ENCODE measurements around the gene NPM1.

NPM1 gene

GRCh38 chr5:171428809-171429542 is 41.3 kb downstream of the NPM1 start:
- Histone ChIP-seq H3K36me3 (ENCODE audit: control insufficient read depth, insufficient read depth, low read length) (no peaks in the 10 kb centered on the region), H3K9me3 (ENCODE audit: control insufficient read depth, low read length) (no peaks in the 10 kb centered on the region), H3K27ac (ENCODE audit: low read depth, low read length, severe bottlenecking) (no peak overlapping the region), H3K4me3 (ENCODE audit: extremely low read depth, insufficient read depth, low read length, poor library complexity, severe bottlenecking) (no peak overlapping the region), H3K4me1 (ENCODE audit: control insufficient read depth, insufficient read depth, low read length, poor library complexity, severe bottlenecking) (peaks cover 9% of the 10 kb centered on the region)
- 81 to 84% methylated on average over 13 of the region's 16 CpGs for WGBS, 2 experiments (ENCODE audit: insufficient coverage in 2 of 2)

- no peaks in the 10 kb centered on the region for H3K36me3 ChIP-seq (ENCODE audit: control insufficient read depth, insufficient read depth, low read length)
Measured at GRCh38 chr5:171429543-171429910, 41.9 kb downstream of the NPM1 start.

GRCh38 chr5:171431251-171431777 is 43.7 kb downstream of the NPM1 start:
- peaks cover 5% of the 10 kb centered on the region for H3K4me1 ChIP-seq (ENCODE audit: control insufficient read depth, insufficient read depth, low read length, poor library complexity, severe bottlenecking)
- no peaks in the 10 kb centered on the region for H3K36me3 ChIP-seq (ENCODE audit: control insufficient read depth, insufficient read depth, low read length)
- WGBS, 2 experiments (ENCODE audit: insufficient coverage in 2 of 2): 91 to 96% methylated on average over 4 to 7 of the region's 7 CpGs
- H3K4me3 ChIP-seq (ENCODE audit: extremely low read depth, insufficient read depth, low read length, poor library complexity, severe bottlenecking): no peak overlapping the region
- no peak overlapping the region for H3K27ac ChIP-seq (ENCODE audit: low read depth, low read length, severe bottlenecking)
- no peaks in the 10 kb centered on the region for H3K9me3 ChIP-seq (ENCODE audit: control insufficient read depth, low read length)

More at GRCh38 chr5:171429543-171429910, 41.9 kb downstream of the NPM1 start:
- H3K27ac ChIP-seq (ENCODE audit: low read depth, low read length, severe bottlenecking): no peak overlapping the region
- H3K4me3 ChIP-seq (ENCODE audit: extremely low read depth, insufficient read depth, low read length, poor library complexity, severe bottlenecking): no peak overlapping the region
- H3K9me3 ChIP-seq (ENCODE audit: control insufficient read depth, low read length): no peaks in the 10 kb centered on the region
- 86 to 100% methylated on average over 1 of the region's 4 CpGs for WGBS, 2 experiments (ENCODE audit: insufficient coverage in 2 of 2)
- peaks cover 6% of the 10 kb centered on the region for H3K4me1 ChIP-seq (ENCODE audit: control insufficient read depth, insufficient read depth, low read length, poor library complexity, severe bottlenecking)

- no peaks in the 10 kb centered on the region for H3K9me3 ChIP-seq (ENCODE audit: control insufficient read depth, low read length)
- no peak overlapping the region for H3K27ac ChIP-seq (ENCODE audit: low read depth, low read length, severe bottlenecking)
- H3K4me3 ChIP-seq (ENCODE audit: extremely low read depth, insufficient read depth, low read length, poor library complexity, severe bottlenecking): no peak overlapping the region
- no peaks in the 10 kb centered on the region for H3K36me3 ChIP-seq (ENCODE audit: control insufficient read depth, insufficient read depth, low read length)
- 80 to 84% methylated on average over 5 to 6 of the region's 8 CpGs for WGBS, 2 experiments (ENCODE audit: insufficient coverage in 2 of 2)
- H3K4me1 ChIP-seq (ENCODE audit: control insufficient read depth, insufficient read depth, low read length, poor library complexity, severe bottlenecking): peaks cover 5% of the 10 kb centered on the region
Measured at GRCh38 chr5:171432076-171432475, 44.4 kb downstream of the NPM1 start.

GRCh38 chr5:171432583-171433351 is 45.1 kb downstream of the NPM1 start:
- Histone ChIP-seq H3K4me1 (ENCODE audit: control insufficient read depth, insufficient read depth, low read length, poor library complexity, severe bottlenecking) (peaks cover 5% of the 10 kb centered on the region), H3K36me3 (ENCODE audit: control insufficient read depth, insufficient read depth, low read length) (no peaks in the 10 kb centered on the region), H3K4me3 (ENCODE audit: extremely low read depth, insufficient read depth, low read length, poor library complexity, severe bottlenecking) (no peak overlapping the region), H3K27ac (ENCODE audit: low read depth, low read length, severe bottlenecking) (no peak overlapping the region), H3K9me3 (ENCODE audit: control insufficient read depth, low read length) (no peaks in the 10 kb centered on the region)
- 88 to 95% methylated on average over 12 of the region's 16 CpGs for WGBS, 2 experiments (ENCODE audit: insufficient coverage in 2 of 2)

- Histone ChIP-seq H3K36me3 (ENCODE audit: control insufficient read depth, insufficient read depth, low read length) (no peaks in the 10 kb centered on the region), H3K9me3 (ENCODE audit: control insufficient read depth, low read length) (no peaks in the 10 kb centered on the region), H3K27ac (ENCODE audit: low read depth, low read length, severe bottlenecking) (no peak overlapping the region), H3K4me3 (ENCODE audit: extremely low read depth, insufficient read depth, low read length, poor library complexity, severe bottlenecking) (no peak overlapping the region), H3K4me1 (ENCODE audit: control insufficient read depth, insufficient read depth, low read length, poor library complexity, severe bottlenecking) (peaks cover 5% of the 10 kb centered on the region)
- WGBS, 2 experiments (ENCODE audit: insufficient coverage in 2 of 2): 40 to 50% methylated on average over 2 to 6 of the region's 6 CpGs
Measured at GRCh38 chr5:171433352-171433698, 45.7 kb downstream of the NPM1 start.

- Histone ChIP-seq H3K27ac (ENCODE audit: low read depth, low read length, severe bottlenecking) (no peak overlapping the region), H3K4me1 (ENCODE audit: control insufficient read depth, insufficient read depth, low read length, poor library complexity, severe bottlenecking) (peaks cover 5% of the 10 kb centered on the region), H3K9me3 (ENCODE audit: control insufficient read depth, low read length) (no peaks in the 10 kb centered on the region), H3K36me3 (ENCODE audit: control insufficient read depth, insufficient read depth, low read length) (no peaks in the 10 kb centered on the region), H3K4me3 (ENCODE audit: extremely low read depth, insufficient read depth, low read length, poor library complexity, severe bottlenecking) (no peak overlapping the region)
- WGBS, 2 experiments (ENCODE audit: insufficient coverage in 2 of 2): 85 to 98% methylated on average over 5 of the region's 5 CpGs
Measured at GRCh38 chr5:171433982-171434676, 46.5 kb downstream of the NPM1 start.

GRCh38 chr5:171434874-171435273 is 47.2 kb downstream of the NPM1 start:
- H3K27ac ChIP-seq (ENCODE audit: low read depth, low read length, severe bottlenecking): no peak overlapping the region
- no peaks in the 10 kb centered on the region for H3K36me3 ChIP-seq (ENCODE audit: control insufficient read depth, insufficient read depth, low read length)
- peaks cover 5% of the 10 kb centered on the region for H3K4me1 ChIP-seq (ENCODE audit: control insufficient read depth, insufficient read depth, low read length, poor library complexity, severe bottlenecking)
- WGBS, 2 experiments (ENCODE audit: insufficient coverage in 2 of 2): 89 to 91% methylated on average over 4 of the region's 4 CpGs
- H3K4me3 ChIP-seq (ENCODE audit: extremely low read depth, insufficient read depth, low read length, poor library complexity, severe bottlenecking): no peak overlapping the region
- no peaks in the 10 kb centered on the region for H3K9me3 ChIP-seq (ENCODE audit: control insufficient read depth, low read length)

- no peaks in the 10 kb centered on the region for H3K36me3 ChIP-seq (ENCODE audit: control insufficient read depth, insufficient read depth, low read length)
- H3K27ac ChIP-seq (ENCODE audit: low read depth, low read length, severe bottlenecking): no peak overlapping the region
- no peak overlapping the region for H3K4me3 ChIP-seq (ENCODE audit: extremely low read depth, insufficient read depth, low read length, poor library complexity, severe bottlenecking)
- H3K9me3 ChIP-seq (ENCODE audit: control insufficient read depth, low read length): no peaks in the 10 kb centered on the region
- peaks cover 5% of the 10 kb centered on the region for H3K4me1 ChIP-seq (ENCODE audit: control insufficient read depth, insufficient read depth, low read length, poor library complexity, severe bottlenecking)
- 90 to 91% methylated on average over 8 to 19 of the region's 20 CpGs for WGBS, 2 experiments (ENCODE audit: insufficient coverage in 2 of 2)
Measured at GRCh38 chr5:171435908-171436307, 48.3 kb downstream of the NPM1 start.

GRCh38 chr5:171436804-171437285 is 49.2 kb downstream of the NPM1 start:
- no peaks in the 10 kb centered on the region for H3K9me3 ChIP-seq (ENCODE audit: control insufficient read depth, low read length)
- WGBS, 2 experiments (ENCODE audit: insufficient coverage in 2 of 2): 88 to 89% methylated on average over 13 of the region's 13 CpGs
- H3K4me3 ChIP-seq (ENCODE audit: extremely low read depth, insufficient read depth, low read length, poor library complexity, severe bottlenecking): no peak overlapping the region
- H3K36me3 ChIP-seq (ENCODE audit: control insufficient read depth, insufficient read depth, low read length): no peaks in the 10 kb centered on the region
- no peak overlapping the region for H3K27ac ChIP-seq (ENCODE audit: low read depth, low read length, severe bottlenecking)
- H3K4me1 ChIP-seq (ENCODE audit: control insufficient read depth, insufficient read depth, low read length, poor library complexity, severe bottlenecking): peaks cover 5% of the 10 kb centered on the region
